H1 (cell line): ENCODE measurements around the gene ANKRD11. TPM values are rescaled to one million over a fixed set of nuclear protein-coding genes. Genes with fewer than 3 reads are reported as not detected.

Experiments used
- CTCF ChIA-PET: fragments of 300-600 bp; sonication (Branson Sonifier 250); formaldehyde crosslinking; loops from one replicate; lab custom pipeline; 2021; ENCODE audit not compliant: partially characterized antibody; lab: Charles Lee
- POLR2A ChIA-PET: fragments of 300-600 bp; sonication (Branson Sonifier 250); formaldehyde crosslinking; loops from one replicate; lab custom pipeline; 2021; ENCODE audit warnings: inconsistent platforms; ENCODE audit not compliant: partially characterized antibody; lab: Charles Lee
- DNase-seq, 2 experiments: peaks; one replicate each; pipeline versions ENCODE4 v3.0.0 to v3.0.0-alpha.2; 2010 to 2022; ENCODE audit warnings: low spot score in 2 of 2, low read depth in 1 of 2, mixed read lengths in 1 of 2
- FAIRE-seq: peaks from 2 replicates; lab custom pipeline; 2011; peaks lifted over from hg19 to GRCh38; lab: Jason Lieb, UNC
- H2AFZ ChIP-seq: 2 replicates; pipeline ENCODE4 v1.8.1; 2012; ENCODE audit warnings: low read length, inconsistent platforms
- H2AK5ac ChIP-seq: 2 replicates; pipeline ENCODE4 v1.6.1; 2013; ENCODE audit warnings: low read depth, low read length
- H2BK120ac ChIP-seq: replicated peaks from 2 replicates; pipeline ENCODE3; 2013; ENCODE audit warnings: low read depth, low read length, inconsistent platforms
- H2BK12ac ChIP-seq: 2 replicates; pipeline ENCODE4 v1.6.1; 2013; ENCODE audit warnings: low read depth, low read length
- H2BK15ac ChIP-seq: 2 replicates; pipeline ENCODE4 v1.6.1; 2013; ENCODE audit warnings: low read length
- H2BK20ac ChIP-seq: 2 replicates; pipeline ENCODE4 v1.6.1; 2013; ENCODE audit warnings: low read length
- H2BK5ac ChIP-seq: 2 replicates; pipeline ENCODE4 v1.6.1; 2013; ENCODE audit warnings: low read depth, low read length
- H3K14ac ChIP-seq: 2 replicates; pipeline ENCODE4 v1.6.1; 2013; ENCODE audit warnings: inconsistent platforms; ENCODE audit not compliant: insufficient read length
- H3K18ac ChIP-seq: 2 replicates; pipeline ENCODE4 v1.6.1; 2013; ENCODE audit warnings: low read length; ENCODE audit errors: extremely low read depth
- H3K23ac ChIP-seq: 2 replicates; pipeline ENCODE4 v1.6.1; 2013; ENCODE audit warnings: inconsistent platforms; ENCODE audit not compliant: insufficient read length
- H3K23me2 ChIP-seq: 2 replicates; pipeline ENCODE4 v1.6.1; 2013; ENCODE audit warnings: low read depth, low read length
- H3K27ac ChIP-seq: 2 replicates; pipeline ENCODE4 v1.6.1; 2011; ENCODE audit warnings: low read depth, low read length, inconsistent platforms
- H3K27me3 ChIP-seq, 4 experiments: replicated peaks in 1 of 4; 1 replicate in 1 of 4; 2 replicates in 3 of 4; pipeline versions ENCODE4 v1.6.1 to v1.8.1; 2011 to 2013; ENCODE audit warnings: low read length in 3 of 4, mild to moderate bottlenecking in 3 of 4, inconsistent platforms in 2 of 4, mixed read lengths in 2 of 4, moderate library complexity in 1 of 4; ENCODE audit not compliant: control insufficient read depth in 3 of 4, insufficient read depth in 3 of 4; ENCODE audit errors: extremely low read depth in 1 of 4
- H3K36me3 ChIP-seq, 4 experiments: 2 replicates each; pipeline versions ENCODE4 v1.6.1 to v1.8.1; 2011 to 2013; ENCODE audit warnings: mild to moderate bottlenecking in 4 of 4, low read length in 3 of 4, moderate library complexity in 2 of 4, control low read depth in 1 of 4, inconsistent platforms in 1 of 4; ENCODE audit not compliant: insufficient read depth in 4 of 4, control insufficient read depth in 2 of 4
- H3K4ac ChIP-seq: replicated peaks from 2 replicates; pipeline ENCODE3; 2013; ENCODE audit warnings: low read length, low read depth, mixed read lengths, inconsistent platforms; ENCODE audit not compliant: insufficient read length
- H3K4me1 ChIP-seq, 4 experiments: replicated peaks in 1 of 4; 1 replicate in 1 of 4; 2 replicates in 3 of 4; pipeline versions ENCODE4 v1.6.1 to v1.8.1; 2011 to 2013; ENCODE audit warnings: low read length in 3 of 4, inconsistent platforms in 2 of 4, mixed read lengths in 1 of 4; ENCODE audit not compliant: insufficient read depth in 4 of 4, control insufficient read depth in 3 of 4
- H3K4me2 ChIP-seq, 2 experiments: 2 replicates each; pipeline versions ENCODE4 v1.6.1 to v1.8.1; 2011 to 2013; ENCODE audit warnings: low read depth in 2 of 2, low read length in 2 of 2, control low read depth in 1 of 2, inconsistent platforms in 1 of 2, mild to moderate bottlenecking in 1 of 2; ENCODE audit not compliant: insufficient read depth in 1 of 2
- H3K4me3 ChIP-seq, 4 experiments: fragments of 200-600, 300-600 bp in 1 of 4; sonication (generic), shearing (Covaris generic), sonication (Bioruptor Twin) in 1 of 4; 2 replicates each; pipeline versions ENCODE4 v1.5.1 to v1.8.1; 2011 to 2016; ENCODE audit warnings: low read length in 4 of 4, low read depth in 3 of 4, control low read depth in 2 of 4, inconsistent platforms in 2 of 4, mild to moderate bottlenecking in 2 of 4, mixed read lengths in 1 of 4, moderate library complexity in 1 of 4; ENCODE audit not compliant: insufficient read depth in 2 of 4; ENCODE audit errors: extremely low read depth in 1 of 4
- H3K56ac ChIP-seq: replicated peaks from 2 replicates; pipeline ENCODE3; 2013; ENCODE audit warnings: low read depth, mild to moderate bottlenecking, mixed read lengths, low read length, inconsistent platforms; ENCODE audit not compliant: insufficient read length
- H3K79me1 ChIP-seq: 2 replicates; pipeline ENCODE4 v1.6.1; 2013; ENCODE audit warnings: low read depth, low read length, control low read depth
- H3K79me2 ChIP-seq, 2 experiments: 2 replicates each; pipeline versions ENCODE4 v1.6.1 to v1.8.1; 2012 to 2013; ENCODE audit warnings: low read length in 2 of 2, mild to moderate bottlenecking in 2 of 2, inconsistent platforms in 1 of 2; ENCODE audit not compliant: insufficient read depth in 2 of 2, control insufficient read depth in 1 of 2
- H3K9ac ChIP-seq, 4 experiments: replicated peaks in 1 of 4; 1 replicate in 1 of 4; 2 replicates in 3 of 4; pipeline versions ENCODE4 v1.6.1 to v1.8.1; 2011 to 2013; ENCODE audit warnings: low read depth in 3 of 4, low read length in 3 of 4, control low read depth in 2 of 4, mild to moderate bottlenecking in 2 of 4, moderate library complexity in 2 of 4, inconsistent platforms in 1 of 4; ENCODE audit errors: extremely low read depth in 1 of 4
- H3K9me3 ChIP-seq, 2 experiments: 2 replicates each; pipeline versions ENCODE4 v1.6.1 to v1.8.1; 2012 to 2013; ENCODE audit warnings: mild to moderate bottlenecking in 2 of 2, moderate library complexity in 2 of 2, control low read depth in 1 of 2, inconsistent platforms in 1 of 2, low read depth in 1 of 2, low read length in 1 of 2, mixed read lengths in 1 of 2; ENCODE audit not compliant: insufficient read depth in 2 of 2
- H4K20me1 ChIP-seq, 2 experiments: replicated peaks in 1 of 2; 2 replicates each; pipeline versions ENCODE3 to v1.8.1; 2011 to 2013; ENCODE audit warnings: inconsistent platforms in 2 of 2, low read length in 2 of 2, mild to moderate bottlenecking in 1 of 2; ENCODE audit not compliant: insufficient read depth in 2 of 2, control insufficient read depth in 1 of 2
- H4K5ac ChIP-seq: 2 replicates; pipeline ENCODE4 v1.6.1; 2013; ENCODE audit warnings: low read length, low read depth, mixed read lengths, inconsistent platforms; ENCODE audit not compliant: insufficient read length
- H4K8ac ChIP-seq: 2 replicates; pipeline ENCODE4 v1.8.0; 2013; ENCODE audit warnings: mild to moderate bottlenecking, moderate library complexity, low read length, inconsistent platforms; ENCODE audit not compliant: insufficient read depth; ENCODE audit errors: extremely low read depth
- H4K91ac ChIP-seq: replicated peaks from 2 replicates; pipeline ENCODE3; 2013; ENCODE audit warnings: low read length, mixed read lengths, inconsistent platforms; ENCODE audit not compliant: insufficient read length
- CEBPB ChIP-seq: IDR thresholded peaks from 2 replicates; pipeline ENCODE4 v1.6.1; 2012; ENCODE audit warnings: low read depth, low read length
- CHD2 ChIP-seq: IDR thresholded peaks from 2 replicates; pipeline ENCODE4 v1.6.1; 2012; ENCODE audit warnings: low read length, improper control_type of control experiment
- E2F6 ChIP-seq: IDR thresholded peaks from 2 replicates; pipeline ENCODE4 v1.6.1; 2012; ENCODE audit warnings: inconsistent platforms
- GTF2F1 ChIP-seq: IDR thresholded peaks from 2 replicates; pipeline ENCODE4 v1.6.1; 2012; ENCODE audit warnings: low read depth, low read length, improper control_type of control experiment, borderline replicate concordance
- JUND ChIP-seq: IDR thresholded peaks from 2 replicates; pipeline ENCODE4 v1.6.1; 2011; ENCODE audit warnings: mild to moderate bottlenecking, improper control_type of control experiment, low read length
- KDM4A ChIP-seq: IDR thresholded peaks from one replicate; pipeline ENCODE4 v1.7.1; 2012; ENCODE audit warnings: low read depth, mild to moderate bottlenecking, moderate library complexity, low read length, inconsistent platforms; ENCODE audit not compliant: severe bottlenecking
- NANOG ChIP-seq: IDR thresholded peaks from 2 replicates; pipeline ENCODE4 v1.6.1; 2011; ENCODE audit warnings: low read length, low read depth, mild to moderate bottlenecking, inconsistent platforms; ENCODE audit not compliant: insufficient read depth, poor library complexity, severe bottlenecking
- RAD21 ChIP-seq, 2 experiments: IDR thresholded peaks in 1 of 2; conservative IDR thresholded peaks in 1 of 2; 2 replicates each; pipeline ENCODE4 v1.6.1; 2011; ENCODE audit warnings: low read depth in 2 of 2, low read length in 2 of 2, improper control_type of control experiment in 1 of 2, inconsistent platforms in 1 of 2, mild to moderate bottlenecking in 1 of 2, moderate library complexity in 1 of 2
- WGBS, 2 experiments: shearing (Covaris generic) in 1 of 2; methylation state at CpG; one replicate each; pipeline versions ENCODE4 v1.1.6 to v1.1.7; 2013 to 2015; ENCODE audit warnings: low lambda C conversion rate in 2 of 2, mixed read lengths in 2 of 2, inconsistent platforms in 1 of 2, low coverage in 1 of 2, missing lambda C conversion rate in 1 of 2; ENCODE audit not compliant: insufficient replicate concordance in 2 of 2, insufficient coverage in 1 of 2, insufficient read length in 1 of 2; ENCODE audit errors: extremely low coverage in 1 of 2, missing lambda C conversion rate in 1 of 2; 5-methylcytosine and 5-hydroxymethylcytosine counted together
- polyA plus RNA-seq, 7 experiments: library from polyadenylated mRNA; depleted of rRNA in 3 of 7; stranded (reverse) in 5 of 7; unstranded in 2 of 7; fragments of >200 nt in 5 of 7; fragments of 200-250 nt in 2 of 7; gene quantifications; 1 replicate in 5 of 7; 2 replicates in 1 of 7; 4 replicates in 1 of 7; pipeline versions ENCODE4 v1.2.1 to v1.2.3, GENCODE V29; 2011 to 2013; ENCODE audit warnings: missing spikeins in 2 of 7, mixed read lengths in 2 of 7
- total RNA-seq: library from RNA; stranded (reverse); fragmentation: NEBNext Ultra II Directional; extraction: Animal tissue kit (Norgen Biotek cat#: 25700); gene quantifications from 2 replicates; pipeline ENCODE4 v1.2.1, GENCODE V29; 2021

ANKRD11 gene
- total and polyA plus RNA-seq, 2 of the 8 experiments (the other 6 are each of a cell fraction or from before 2014, with no cell fraction given): 46.5 to 142 TPM

- Histone ChIP-seq H2AK5ac (no peak overlapping the region), H3K4me3 (no peak overlapping the region), H3K4me1 (no peaks in the 10 kb centered on the region), H4K5ac (no peak overlapping the region), H3K79me2 (no peaks in the 10 kb centered on the region; a peak in 1 of 4 replicates), H2BK12ac (no peak overlapping the region), H3K9ac (no peak overlapping the region), H4K20me1 (peaks cover 11% of the 10 kb centered on the region in 2 experiments), H3K79me1 (peaks cover 12% of the 10 kb centered on the region), H2BK15ac (no peak overlapping the region), H3K4me2 (no peak overlapping the region), H3K9me3 (no peaks in the 10 kb centered on the region), H2BK20ac (no peak overlapping the region), H3K18ac (no peak overlapping the region), H2AFZ (no peak overlapping the region), H3K27ac (no peak overlapping the region), H3K23ac (no peak overlapping the region), H3K14ac (no peak overlapping the region), H3K36me3 (peaks cover 4 to 66% (median 39%) of the 10 kb centered on the region in 4 experiments; a peak in 7 of 8 replicates), H2BK5ac (0 out of 2 replicates have a peak overlapping the region, but pooled peaks have one; percentile 63), H3K27me3 (no peaks in the 10 kb centered on the region), H4K8ac (no peak overlapping the region; the same call in 1 of the 2 replicates), H3K4ac (no peak overlapping the region), H4K91ac (no peak overlapping the region), H3K56ac (no peak overlapping the region), H3K23me2 (no peaks in the 10 kb centered on the region), H2BK120ac (no peak overlapping the region)
- ChIA-PET POLR2A (interaction anchor here (1.2 to 3.0 kb wide), 3 partner anchors 10 to 15 kb away, joined by 3 to 8 read pairs (median 4); no protein-coding TSS in a partner anchor), CTCF (interaction anchor here (1.6 to 4.3 kb wide), 3 partner anchors 10 to 17 kb away, joined by 5 to 28 read pairs (median 17); no protein-coding TSS in a partner anchor)
- DNase-seq: no peak
- WGBS, 2 experiments: 91% methylated on average over 25 of the region's 36 CpGs; no CpG with 5 or more reads in 1 of the 2 experiments
- no peak for FAIRE-seq
- TF ChIP-seq NANOG (no peak), E2F6 (no peak), JUND (no peak), GTF2F1 (no peak), CEBPB (no peak), KDM4A (no peak), CHD2 (no peak), RAD21 (IDR thresholded peaks at IDR 0.05 in 1 of 2, conservative IDR thresholded peaks at IDR 0.05 in 1 of 2; ENCODE audit: low read depth in 2 of 2, low read length in 2 of 2) (no peak)
Observed at GRCh38 chr16:89278441-89279240, 211.7 kb downstream of the ANKRD11 start.
